HT-29 (cell line): ENCODE data around the gene WDR72. TPM values are rescaled to one million over a fixed set of nuclear protein-coding genes. Genes with fewer than 3 reads are reported as not detected.
"Not testable (repeated sequence)": the region's sequence is repeated elsewhere in the genome, so short reads cannot be mapped to it uniquely, and the experiment has no call there.

Experiments
- DNase-seq: peaks from one replicate; pipeline ENCODE4 v3.0.0-alpha.2; 2015; ENCODE audit warnings: low spot score
- total RNA-seq: library from RNA; depleted of rRNA; stranded (reverse); fragments of >200 nt; shearing (Covaris generic); gene quantifications from 2 replicates; pipeline ENCODE4 v1.2.3, GENCODE V29; 2014; rRNA removed

Gene WDR72
- 1.0 and 1.1 TPM in 2 replicates for total RNA-seq

DNA sequence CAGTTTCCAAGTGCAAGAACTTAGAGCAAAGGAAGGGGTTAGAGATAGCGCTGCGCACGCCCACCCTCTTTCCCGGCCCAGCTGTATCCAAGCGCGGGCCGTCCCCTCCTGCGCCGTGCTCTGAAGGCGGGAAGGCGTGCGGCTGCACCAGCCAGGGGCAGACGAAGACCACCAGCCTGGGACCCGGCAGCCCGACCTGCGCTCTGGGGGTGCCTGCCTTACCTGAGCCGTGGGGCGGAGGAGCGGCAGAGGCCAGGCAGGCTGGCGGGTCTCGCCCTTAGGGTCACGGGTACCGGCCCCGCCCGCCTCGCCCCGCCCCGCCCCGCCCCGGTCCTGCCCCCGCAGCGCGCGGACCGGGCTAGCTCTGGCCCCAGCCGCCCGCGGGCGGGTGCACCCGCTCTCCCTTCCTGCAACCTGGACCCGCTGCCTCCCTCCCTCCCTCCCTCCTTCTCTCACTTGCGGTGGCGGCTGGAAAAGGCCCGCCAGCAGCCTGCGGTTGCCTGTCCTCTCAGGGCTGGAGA, at the start of gene WDR72:
Gene WDR72, minus strand, starts transcription at position 253 of the 521 bp plus-strand sequence. CDS start 26,514 bp downstream, outside the sequence.
- DNase-seq, result no peak

DNA sequence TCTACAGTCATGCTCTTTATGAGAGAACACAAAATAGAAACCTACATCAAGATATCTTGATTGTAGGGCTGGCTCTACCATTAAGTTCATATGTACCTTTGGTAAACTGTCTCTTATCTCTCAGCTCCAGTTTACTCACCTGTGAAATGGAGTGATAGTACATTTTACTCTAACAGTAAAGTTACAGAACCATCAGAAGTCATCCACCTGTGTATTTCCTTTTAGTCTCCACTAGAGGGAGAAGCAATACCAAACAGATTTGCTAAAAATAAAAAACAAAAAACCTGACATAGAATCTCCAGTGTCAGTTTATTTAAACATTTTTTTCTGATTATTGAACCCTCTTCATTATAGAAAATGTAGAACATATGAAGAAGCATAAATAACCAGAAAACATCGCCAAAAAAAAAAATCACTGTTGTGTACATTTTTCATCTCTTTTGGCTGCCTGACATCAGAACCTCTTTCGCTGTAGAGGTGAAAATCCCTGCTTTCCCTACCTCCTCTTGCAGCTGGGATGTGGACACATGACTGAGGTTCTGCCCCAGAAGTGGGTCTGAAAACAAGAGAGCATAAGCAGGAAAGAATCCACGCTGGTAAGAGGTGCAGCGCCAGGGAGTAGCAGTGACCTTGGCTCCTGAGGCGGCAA, 48.7 kb upstream of the WDR72 start:
- peak; percentile 48 for DNase-seq

DNA sequence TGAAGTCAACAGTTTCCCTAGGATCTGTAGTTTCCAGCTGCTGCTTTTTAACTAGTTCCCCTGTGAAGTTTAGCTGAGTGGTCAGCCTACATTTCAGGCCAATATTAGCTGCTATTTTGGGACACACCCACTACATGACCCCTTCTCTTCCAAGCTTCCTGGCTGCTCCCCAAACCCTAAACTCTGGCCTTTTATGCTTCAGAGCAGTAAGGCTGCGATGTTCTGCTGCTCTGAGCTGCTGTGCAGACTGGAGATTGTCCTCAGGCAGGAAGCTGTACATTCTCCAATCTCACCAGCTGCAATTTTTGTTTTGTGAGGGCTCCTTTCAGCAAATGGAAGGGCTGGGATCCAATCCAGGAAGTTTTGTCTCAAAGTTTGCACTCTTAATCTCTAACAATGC, 48.0 kb upstream of the WDR72 start:
- DNase-seq, result no peak

DNA sequence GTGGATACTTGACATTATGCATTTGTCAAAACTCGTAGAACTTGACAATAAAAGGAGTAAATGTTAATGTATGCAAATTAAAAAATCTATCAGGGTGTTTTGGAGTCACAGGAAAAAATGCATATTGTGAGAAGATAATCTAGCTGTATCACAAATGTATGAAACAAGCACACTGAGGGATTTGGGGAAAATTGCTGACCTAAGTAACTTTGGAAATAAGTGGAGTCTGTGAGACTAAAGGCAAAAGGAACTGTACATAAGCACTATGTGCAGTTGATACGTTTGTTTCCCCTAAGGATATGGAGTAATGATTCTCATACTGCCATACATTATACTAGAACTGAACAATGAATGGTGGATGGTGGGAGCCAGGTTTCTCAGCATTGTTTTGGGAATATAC, 43.2 kb upstream of the WDR72 start:
- DNase-seq, result no peak

DNA sequence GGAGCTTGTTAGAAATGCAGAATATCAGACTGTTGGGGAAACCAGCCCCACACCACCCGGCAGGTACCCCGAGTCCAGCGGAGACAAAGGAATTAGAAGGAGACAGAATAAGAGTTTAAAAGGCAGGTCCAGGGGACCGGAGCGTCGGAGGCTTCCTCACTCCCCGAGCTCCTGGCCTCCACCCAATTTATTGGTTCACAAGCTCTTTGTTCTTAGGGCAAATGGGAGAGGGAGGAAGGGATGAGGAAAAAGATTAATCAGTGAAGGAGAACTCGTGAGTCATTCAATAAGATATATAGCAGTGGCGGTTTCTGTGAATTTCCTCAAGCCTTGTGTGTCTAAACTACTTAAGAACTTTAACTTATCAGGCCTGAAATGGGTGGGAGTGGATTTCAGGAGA, 32.1 kb upstream of the WDR72 start:
- DNase-seq, result peak; percentile 73

DNA sequence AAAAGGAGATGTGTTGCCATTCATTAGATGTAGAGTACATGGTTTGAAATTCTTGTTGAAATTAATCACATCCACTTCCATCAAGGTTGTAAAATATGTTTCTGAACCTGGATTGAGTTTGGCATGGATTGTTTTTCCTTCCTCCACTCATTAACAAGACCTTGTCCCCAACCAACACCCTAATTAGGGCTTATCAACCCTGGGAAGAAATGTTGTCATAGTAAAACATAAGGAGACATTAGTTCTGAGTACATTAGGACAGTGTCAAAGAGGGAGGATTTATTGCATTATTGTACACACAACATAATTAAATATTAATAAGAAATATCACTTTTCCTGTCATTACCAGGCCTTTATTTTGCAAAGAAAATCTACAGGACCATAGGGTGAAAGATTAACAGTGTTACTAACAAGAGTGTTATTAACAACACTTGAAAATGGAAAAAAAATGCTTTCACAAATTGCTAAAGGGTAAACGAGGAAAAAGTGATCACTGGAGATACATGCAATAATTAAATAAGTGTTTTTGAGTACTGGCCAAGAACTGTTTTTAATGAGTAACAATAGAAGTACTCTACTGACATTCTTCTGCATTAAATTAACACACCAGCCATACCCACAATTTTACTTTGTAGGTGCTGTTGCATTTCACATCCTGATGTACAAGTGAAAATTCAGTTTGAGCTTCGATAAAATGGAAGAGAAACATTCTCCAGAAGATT, 30.4 kb upstream of the WDR72 start:
- DNase-seq, result no peak

DNA sequence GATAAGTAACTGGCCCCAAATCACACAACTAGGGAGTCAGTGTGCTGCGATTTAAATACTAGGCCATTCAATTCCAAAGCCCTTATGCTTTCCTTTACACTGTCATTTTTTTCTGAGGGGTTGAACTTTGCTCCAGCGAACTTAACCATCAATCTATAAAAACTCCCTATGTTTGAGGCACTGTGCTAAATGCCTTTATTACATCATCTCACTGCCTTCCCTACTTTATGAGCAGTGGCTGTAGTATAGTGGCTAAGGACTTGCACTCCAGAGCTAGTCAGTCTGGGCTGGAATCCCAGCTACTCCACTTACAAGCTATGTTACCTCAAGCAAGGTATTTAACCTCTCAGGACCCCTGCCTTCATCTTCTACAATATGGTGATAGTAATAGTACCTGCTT, 26.9 kb upstream of the WDR72 start:
- peak; percentile 52 for DNase-seq

DNA sequence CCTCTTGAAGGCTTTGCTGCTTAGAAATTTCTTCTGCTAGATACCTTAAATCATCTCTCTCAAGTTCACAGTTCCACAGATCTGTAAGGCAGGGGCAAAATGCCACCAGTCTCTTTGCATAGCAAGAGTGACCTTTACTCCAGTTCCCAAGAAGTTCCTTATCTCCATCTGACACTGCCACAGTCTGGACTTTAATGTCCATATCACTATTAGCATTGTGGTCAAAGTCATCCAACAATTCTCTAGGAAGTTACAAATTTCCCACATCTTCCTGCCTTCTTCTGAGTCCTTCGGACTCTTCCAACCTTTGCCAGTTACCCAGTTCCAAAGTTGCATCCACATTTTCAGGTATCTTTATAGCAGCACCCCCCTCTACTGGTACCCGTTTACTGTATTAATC, 25.8 kb upstream of the WDR72 start:
- not testable (repeated sequence) for DNase-seq

DNA sequence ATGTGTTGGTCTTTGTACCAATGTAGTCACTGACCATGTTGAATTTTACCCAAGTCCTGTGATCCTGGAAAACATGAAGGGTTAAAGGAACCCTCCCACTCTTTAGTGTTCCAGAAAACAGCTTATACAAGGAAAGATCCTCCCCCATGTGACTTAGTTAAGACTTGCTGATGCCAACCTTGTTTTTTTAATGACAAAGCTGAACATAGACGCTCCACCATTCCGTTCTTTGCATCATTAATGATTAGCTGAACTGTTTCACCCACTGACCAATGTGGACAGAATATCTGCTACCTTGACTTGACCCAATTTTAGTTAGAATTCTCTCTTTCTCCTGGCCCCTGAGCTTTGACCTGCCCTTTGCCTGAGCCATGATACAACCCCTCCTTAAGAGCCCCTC, 3.5 kb upstream of the WDR72 start:
- DNase-seq, result no peak

DNA sequence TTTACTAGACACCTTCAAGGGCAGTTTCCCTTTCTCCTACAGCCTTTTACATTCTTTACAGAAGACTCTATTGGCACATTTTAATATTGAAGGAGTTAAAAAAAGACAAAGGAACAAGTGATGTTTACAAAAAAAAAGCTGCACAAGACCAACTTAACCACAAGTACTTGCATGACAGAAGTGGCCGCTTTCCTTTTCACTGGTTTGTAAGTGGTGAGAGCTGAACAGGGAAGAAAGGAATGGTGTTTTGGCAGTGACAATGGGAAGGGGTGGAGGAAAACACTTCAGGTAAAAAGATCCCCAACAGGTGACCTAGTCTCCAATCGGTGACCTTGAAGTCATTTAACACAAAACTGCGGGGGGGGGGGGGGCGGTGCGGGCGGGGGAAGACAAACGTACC, 1.1 kb downstream of the WDR72 start:
- no peak for DNase-seq

DNA sequence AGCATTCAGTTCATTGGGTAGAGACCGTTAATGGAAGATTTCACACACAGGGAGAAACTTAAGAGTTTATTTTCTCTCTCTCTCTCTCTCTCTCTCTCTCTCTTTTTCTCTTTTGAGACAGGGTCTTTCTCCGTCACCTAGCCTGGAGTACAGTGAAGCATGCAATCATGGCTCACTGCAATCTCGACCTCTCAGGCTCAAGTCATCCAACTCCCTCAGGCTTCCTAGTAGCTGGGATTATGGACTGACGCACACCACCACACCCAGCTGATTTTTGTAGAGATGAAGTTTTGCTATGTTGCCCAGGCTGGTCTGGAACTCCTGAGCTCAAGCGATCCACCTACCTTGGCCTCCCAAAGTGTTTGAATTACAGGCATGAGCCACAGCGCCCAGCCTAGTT, 1.6 kb downstream of the WDR72 start:
- DNase-seq, result no peak

DNA sequence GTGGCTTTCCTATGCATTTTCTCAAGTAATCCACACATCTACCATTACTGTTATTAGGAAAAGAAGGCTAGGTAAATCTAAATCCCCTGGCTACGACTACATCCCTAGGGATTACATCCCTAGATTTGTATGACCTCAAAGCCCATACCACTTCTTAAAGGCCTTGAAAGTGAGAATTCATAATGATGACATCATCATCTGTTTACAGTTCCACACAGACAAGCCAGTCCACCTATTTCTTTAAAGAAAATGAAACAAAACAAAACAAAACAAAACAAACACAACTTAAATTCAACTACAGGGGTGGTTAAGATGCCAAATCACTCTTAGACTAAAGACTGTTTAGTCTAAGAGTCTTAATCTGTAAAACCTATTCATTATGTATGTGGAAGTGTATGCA, 5.7 kb downstream of the WDR72 start:
- no peak for DNase-seq

DNA sequence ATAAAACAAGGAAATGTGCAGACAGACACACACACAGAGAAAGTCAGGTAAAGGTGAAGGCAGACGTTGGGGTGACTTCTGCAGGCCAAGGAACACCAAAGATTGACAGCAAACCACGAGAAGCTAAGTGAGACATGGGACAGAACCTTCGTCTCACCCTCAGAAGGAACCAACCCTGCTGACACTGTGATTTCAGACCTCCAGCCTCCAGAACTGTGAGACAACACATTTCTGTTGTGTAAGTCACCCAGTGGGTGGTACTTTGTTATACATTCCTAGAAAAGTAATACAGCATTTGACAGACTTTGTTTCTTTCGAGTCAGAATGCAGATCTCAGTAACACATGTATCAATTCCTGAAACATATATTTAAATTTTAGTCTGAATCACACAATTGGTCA, 7.1 kb downstream of the WDR72 start:
- DNase-seq, result no peak

DNA sequence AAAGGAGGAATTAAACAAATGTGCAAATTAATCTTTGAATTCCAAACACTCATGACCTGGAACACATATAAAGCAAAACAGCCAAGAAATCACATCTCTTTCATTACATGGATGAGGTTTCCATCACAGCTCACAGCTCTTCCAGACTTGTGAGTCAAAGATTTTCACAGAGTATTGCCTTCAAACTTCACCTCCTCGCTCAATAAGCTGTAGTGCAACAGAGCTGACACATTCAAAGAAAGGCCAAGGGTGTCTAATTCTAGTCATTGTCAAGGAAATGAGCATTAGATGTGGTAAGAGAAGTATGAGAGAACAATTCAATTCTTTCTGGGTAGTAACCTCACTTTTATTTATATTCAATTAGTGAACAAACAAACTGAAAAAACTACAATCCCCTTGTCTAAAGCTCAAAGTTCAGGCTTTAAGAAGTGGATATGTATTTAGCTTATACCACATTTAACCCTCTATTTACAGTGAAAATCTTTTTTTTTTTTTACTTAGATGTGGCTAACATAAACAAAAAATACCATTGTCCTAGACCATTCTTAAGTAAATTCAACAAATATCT, 11.9 kb downstream of the WDR72 start:
- DNase-seq, result no peak

DNA sequence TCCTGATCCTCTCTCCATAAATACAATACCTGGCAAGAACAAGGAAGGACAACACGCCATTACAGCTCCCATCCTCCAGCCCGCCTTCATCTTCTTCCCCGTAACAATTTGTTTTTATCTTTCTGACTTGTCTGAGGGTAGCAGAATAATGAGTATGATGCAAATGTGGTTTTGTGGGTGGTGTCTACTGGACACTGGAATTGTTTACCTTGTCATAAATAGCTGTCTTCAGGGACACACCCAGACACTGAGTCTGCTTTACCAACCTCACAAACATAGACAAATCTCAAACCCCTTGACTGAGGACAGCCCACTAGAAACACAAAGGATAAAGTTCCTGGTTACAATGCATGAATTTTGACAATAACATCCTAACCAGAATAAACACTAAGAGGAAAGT, 13.4 kb downstream of the WDR72 start:
- DNase-seq, result no peak

DNA sequence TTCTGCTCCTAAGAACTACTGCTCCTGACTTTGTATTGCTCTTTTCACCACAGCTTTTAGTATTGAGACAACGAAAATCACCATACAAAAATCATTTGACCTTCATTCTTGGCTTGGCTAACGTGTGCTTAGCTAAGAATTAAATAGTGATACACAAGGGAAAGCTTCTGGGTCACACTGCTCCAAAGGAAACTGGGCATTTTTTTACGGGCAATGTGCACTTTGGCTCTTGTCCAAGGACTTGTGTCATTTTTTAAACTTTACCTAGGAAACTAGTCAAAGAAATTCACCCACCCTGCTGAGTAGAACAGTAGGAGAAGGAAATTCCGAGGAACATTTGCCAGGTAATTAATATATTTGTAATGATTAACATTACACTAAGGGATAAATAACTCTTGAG, 19.8 kb downstream of the WDR72 start:
- peak; percentile 54 for DNase-seq

DNA sequence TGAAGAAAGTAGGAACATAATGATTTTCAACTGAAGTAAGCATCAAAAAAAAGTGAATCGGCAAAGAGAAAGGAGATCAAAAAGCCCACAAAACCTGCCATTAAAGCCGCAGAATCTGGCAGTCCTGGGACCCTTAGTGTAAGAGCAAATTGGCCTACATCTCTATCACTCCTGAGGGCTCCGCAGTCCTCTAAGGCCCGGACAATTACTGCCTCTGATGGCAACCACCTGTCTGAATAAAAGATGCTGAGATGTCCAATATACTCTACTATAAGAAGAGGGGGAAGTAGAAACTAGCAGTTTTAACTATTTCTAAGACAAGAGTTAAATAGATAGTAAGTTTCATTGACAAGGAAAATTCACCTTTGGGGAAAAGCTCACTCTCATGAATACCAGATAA, 20.3 kb downstream of the WDR72 start:
- no peak for DNase-seq

DNA sequence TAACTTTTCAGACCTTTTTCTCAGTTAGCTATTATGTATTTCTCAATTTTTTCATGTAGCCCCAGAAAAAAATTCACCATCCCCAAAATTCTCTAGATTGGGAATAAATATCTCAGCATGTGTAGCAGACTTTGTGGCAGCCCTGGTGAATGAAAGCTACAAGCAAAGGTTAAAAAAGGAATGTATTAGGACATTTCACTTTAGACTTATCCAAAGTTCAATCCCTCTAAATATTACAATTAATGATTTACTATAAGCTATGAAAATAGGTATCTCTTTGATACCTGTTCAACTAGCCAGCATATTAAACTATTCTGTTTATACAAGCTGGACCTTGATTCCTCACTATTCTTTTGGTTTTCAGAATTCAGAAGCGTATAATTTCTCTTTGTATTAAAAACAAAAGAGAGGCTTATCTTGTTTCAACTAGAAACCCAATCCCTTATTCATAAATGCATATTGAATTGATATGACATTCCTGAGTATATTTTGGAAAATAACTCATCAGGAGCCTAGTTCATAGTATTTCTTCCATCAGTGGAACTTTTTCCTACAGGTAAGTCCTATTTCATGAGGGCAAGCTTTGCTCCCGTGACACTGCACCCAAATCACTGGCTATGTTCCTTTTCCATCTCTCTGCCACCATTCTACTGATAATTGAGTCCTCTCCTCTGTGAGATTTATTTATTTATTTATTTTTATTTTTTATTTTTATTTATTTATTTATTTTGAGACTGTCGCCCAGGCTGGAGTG, 38.0 kb downstream of the WDR72 start:
- DNase-seq, result no peak

DNA sequence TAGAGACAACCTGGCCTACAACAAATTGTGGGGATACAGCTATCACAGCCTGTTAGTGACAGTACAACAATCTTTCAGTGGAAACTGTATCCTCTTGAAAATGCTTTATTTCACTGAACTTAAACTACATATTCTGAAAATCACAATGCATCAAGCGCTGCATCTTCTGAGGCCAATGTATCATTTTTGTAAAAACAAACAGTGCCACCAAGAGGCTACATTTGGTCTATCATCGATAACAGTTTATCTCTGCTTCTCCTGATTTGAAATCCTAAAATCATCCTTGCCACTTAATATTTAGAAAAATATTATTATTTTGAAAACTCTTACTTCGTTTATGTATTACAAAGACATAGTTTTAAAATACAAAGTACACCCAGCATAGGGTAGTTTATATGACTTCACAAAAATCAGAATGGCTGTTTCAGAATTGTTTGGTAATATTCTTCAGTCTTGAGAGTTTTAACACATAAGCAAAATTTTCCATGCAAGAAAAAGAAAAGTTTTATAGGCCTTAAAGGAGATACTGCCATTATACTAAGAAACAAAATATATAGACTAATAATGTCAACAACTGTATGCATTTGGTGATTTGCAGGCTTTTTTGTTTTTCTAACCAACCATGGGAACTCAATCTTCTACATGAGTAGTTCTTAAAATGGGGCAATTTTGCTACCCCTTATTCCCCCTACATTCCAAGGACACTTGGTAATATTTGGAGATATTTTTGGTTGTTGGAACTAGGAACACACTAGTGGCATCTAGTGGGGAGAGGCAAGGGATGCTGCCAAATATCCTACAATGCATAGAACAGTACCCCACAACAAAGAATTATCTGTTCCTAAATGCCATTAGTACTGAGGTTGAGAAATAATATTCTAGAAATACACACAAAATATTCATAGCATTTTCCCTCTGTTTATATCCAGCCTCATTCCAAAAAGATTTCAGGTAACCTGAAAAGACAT, 42.3 kb downstream of the WDR72 start:
- DNase-seq, result peak; percentile 65

DNA sequence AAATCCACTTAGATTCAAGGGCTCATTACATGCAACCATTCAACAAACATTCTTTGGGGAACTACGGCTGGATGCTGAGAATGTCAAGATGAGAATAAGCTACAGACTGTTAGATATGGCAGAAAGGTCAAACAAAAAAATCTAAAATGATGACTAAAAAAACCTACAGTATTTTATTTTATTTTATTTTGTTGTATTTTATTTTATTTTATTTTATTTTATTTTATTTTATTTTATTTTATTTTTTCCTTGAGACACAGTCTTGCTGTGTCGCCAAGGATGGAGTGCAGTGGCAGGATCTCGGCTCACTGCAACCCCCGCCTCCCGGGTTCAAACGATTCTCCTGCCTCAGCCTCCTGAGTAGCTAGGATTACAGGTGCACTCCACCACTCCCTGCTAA, 46.2 kb downstream of the WDR72 start:
- DNase-seq, result no peak

DNA sequence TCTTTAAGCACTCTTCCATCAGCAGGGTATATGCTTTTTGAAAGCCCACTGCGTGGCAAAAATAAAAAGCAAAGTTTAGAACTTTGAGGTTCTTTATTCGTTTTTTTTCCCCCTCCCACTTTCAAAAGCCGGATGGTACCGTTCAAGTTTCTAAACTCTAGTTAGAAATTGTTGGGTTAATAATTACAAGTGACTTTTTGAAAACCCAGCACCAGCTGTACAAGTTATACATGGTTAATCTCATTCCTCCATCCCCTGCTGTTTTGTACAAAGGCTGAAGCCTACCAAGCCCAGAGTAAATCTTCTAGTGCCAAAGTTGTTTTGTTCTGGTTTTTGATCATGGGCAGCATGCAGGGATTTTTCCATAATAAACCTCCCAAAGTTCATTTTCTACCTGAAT, 48.6 kb downstream of the WDR72 start:
- DNase-seq, result no peak
